ENCODE results near the gene CBLC.

The CBLC gene

GRCh38 chr19:44753626-44753931 is 24.1 kb upstream of the CBLC start:
- ChIA-PET CTCF (interaction anchor here (1.5 to 3.3 kb wide), 3 partner anchors 17 to 64 kb away, joined by 5 to 17 read pairs (median 11); no protein-coding TSS in a partner anchor), POLR2A (ENCODE audit: low non-redundant PET) (no interaction called here)
- TF ChIP-seq CTCF (conservative IDR thresholded peaks at IDR 0.05; ENCODE audit: low read depth) = no peak
- H3K27ac ChIP-seq = peak overlapping the region; percentile 100
- no peak for DNase-seq (ENCODE audit: low spot score)

GRCh38 chr19:44753932-44754749 is 23.5 kb upstream of the CBLC start:
- ChIA-PET POLR2A (ENCODE audit: low non-redundant PET) (interaction anchor here (0.6 kb wide), 1 partner anchor 12 kb away, joined by 4 read pairs; no protein-coding TSS in a partner anchor), CTCF (interaction anchor here (1.5 to 3.3 kb wide), 3 partner anchors 16 to 65 kb away, joined by 5 to 17 read pairs (median 11); no protein-coding TSS in a partner anchor)
- peak; percentile 88 for DNase-seq (ENCODE audit: low spot score)
- TF ChIP-seq CTCF (conservative IDR thresholded peaks at IDR 0.05; ENCODE audit: low read depth) = no peak
- peak overlapping the region; percentile 100 for H3K27ac ChIP-seq

GRCh38 chr19:44754750-44755080 is 23.0 kb upstream of the CBLC start:
- POLR2A ChIA-PET (ENCODE audit: low non-redundant PET) = interaction anchor here (0.6 kb wide), 2 partner anchors 13 to 1051 kb away, joined by 3 to 4 read pairs; no protein-coding TSS in a partner anchor
- H3K27ac ChIP-seq = peak overlapping the region; percentile 100
- no peak for DNase-seq (ENCODE audit: low spot score)
- CTCF ChIA-PET = interaction anchor here (1.5 to 3.3 kb wide), 3 partner anchors 16 to 65 kb away, joined by 5 to 17 read pairs (median 11); no protein-coding TSS in a partner anchor
- TF ChIP-seq CTCF (conservative IDR thresholded peaks at IDR 0.05; ENCODE audit: low read depth) = no peak

- no peak for TF ChIP-seq CTCF (conservative IDR thresholded peaks at IDR 0.05; ENCODE audit: low read depth)
- no peak for DNase-seq (ENCODE audit: low spot score)
- peak overlapping the region; percentile 100 for H3K27ac ChIP-seq
- ChIA-PET CTCF (interaction anchor here (3.2 to 3.3 kb wide), 2 partner anchors 15 to 31 kb away, joined by 11 to 17 read pairs; no protein-coding TSS in a partner anchor), POLR2A (ENCODE audit: low non-redundant PET) (interaction anchor here (0.6 kb wide), 1 partner anchor 1052 kb away, joined by 3 read pairs; no protein-coding TSS in a partner anchor)
Measured at GRCh38 chr19:44755219-44755618, 22.5 kb upstream of the CBLC start.

- ChIA-PET POLR2A (ENCODE audit: low non-redundant PET) (no interaction called here), CTCF (no interaction called here)
- TF ChIP-seq CTCF (conservative IDR thresholded peaks at IDR 0.05; ENCODE audit: low read depth) = no peak
- peak overlapping the region; percentile 100 for H3K27ac ChIP-seq
- DNase-seq (ENCODE audit: low spot score) = no peak
Measured at GRCh38 chr19:44756089-44756562, 21.6 kb upstream of the CBLC start.

GRCh38 chr19:44757057-44757734 is 20.5 kb upstream of the CBLC start:
- DNase-seq (ENCODE audit: low spot score) = no peak
- POLR2A ChIA-PET (ENCODE audit: low non-redundant PET) = no interaction called here
- TF ChIP-seq CTCF (conservative IDR thresholded peaks at IDR 0.05; ENCODE audit: low read depth) = no peak

More at GRCh38 chr19:44757057-44757734, 20.5 kb upstream of the CBLC start:
- H3K27ac ChIP-seq = peak overlapping the region; percentile 100
- CTCF ChIA-PET = interaction anchor here (2.0 kb wide), 1 partner anchor 33 kb away, joined by 9 read pairs; no protein-coding TSS in a partner anchor
